Liver (tissue), 9 donors: Measurements from ENCODE around the gene NAMPT. TPM values are rescaled to one million over a fixed set of nuclear protein-coding genes. Genes with fewer than 3 reads are reported as not detected.
A peak's percentile ranks its signal among the peaks of the same experiment; 100 is the strongest.

Experiments
- DNase-seq: peaks from one replicate; pipeline ENCODE4 v3.0.0-alpha.2; 2017; ENCODE audit warnings: low spot score
- H3K27ac ChIP-seq, 2 donors: one replicate each; pipeline ENCODE4 v1.7.0; 2013; ENCODE audit warnings: inconsistent platforms in 2 of 2, low read length in 2 of 2, control low read depth in 1 of 2, low read depth in 1 of 2, mild to moderate bottlenecking in 1 of 2
- H3K27me3 ChIP-seq, 4 donors: one replicate each; pipeline versions ENCODE4 v1.6.1 to v1.7.0; 2013; ENCODE audit warnings: low read length in 3 of 4, inconsistent platforms in 1 of 4, mild to moderate bottlenecking in 1 of 4, moderate library complexity in 1 of 4; ENCODE audit not compliant: control insufficient read depth in 4 of 4, insufficient read depth in 4 of 4
- H3K36me3 ChIP-seq, 4 donors: one replicate each; pipeline versions ENCODE4 v1.6.1 to v1.7.0; 2013; ENCODE audit warnings: low read length in 3 of 4, mild to moderate bottlenecking in 3 of 4, low read depth in 1 of 4, moderate library complexity in 1 of 4; ENCODE audit not compliant: control insufficient read depth in 4 of 4, insufficient read depth in 3 of 4
- H3K4me1 ChIP-seq, 4 donors: one replicate each; pipeline versions ENCODE4 v1.6.1 to v1.7.0; 2013; ENCODE audit warnings: low read length in 3 of 4, mild to moderate bottlenecking in 3 of 4, moderate library complexity in 1 of 4; ENCODE audit not compliant: control insufficient read depth in 4 of 4, insufficient read depth in 4 of 4
- H3K4me3 ChIP-seq, 3 donors: one replicate each; pipeline versions ENCODE4 v1.6.1 to v1.7.0; 2013; ENCODE audit warnings: low read length in 3 of 3, control low read depth in 1 of 3, low read depth in 1 of 3, mild to moderate bottlenecking in 1 of 3
- H3K9ac ChIP-seq, 2 donors: one replicate each; pipeline ENCODE4 v1.7.0; 2013; ENCODE audit warnings: low read length in 2 of 2, mild to moderate bottlenecking in 2 of 2, moderate library complexity in 2 of 2, control low read depth in 1 of 2, low read depth in 1 of 2
- H3K9me3 ChIP-seq, 4 donors: one replicate each; pipeline versions ENCODE4 v1.6.1 to v1.7.0; 2013; ENCODE audit warnings: low read length in 3 of 4; ENCODE audit not compliant: control insufficient read depth in 4 of 4
- ATF3 ChIP-seq: IDR thresholded peaks from 2 replicates; pipeline ENCODE4 v1.6.1; 2016; ENCODE audit warnings: antibody characterized with exemption
- CTCF ChIP-seq: fragments of 150-350 bp; IDR thresholded peaks from 2 replicates; pipeline ENCODE4 v1.5.1; 2017; ENCODE audit warnings: improper control_type of control experiment, low read depth, low read length; ENCODE audit not compliant: missing input control
- EGR1 ChIP-seq, 2 donors: IDR thresholded peaks; 2 replicates each; pipeline ENCODE4 v1.6.1; 2016 to 2018; ENCODE audit warnings: antibody characterized with exemption in 2 of 2, low read depth in 2 of 2
- FOXA1 ChIP-seq: IDR thresholded peaks from 2 replicates; pipeline ENCODE4 v1.6.1; 2016; ENCODE audit warnings: antibody characterized with exemption
- FOXA2 ChIP-seq: IDR thresholded peaks from 2 replicates; pipeline ENCODE4 v1.6.1; 2016; ENCODE audit warnings: antibody characterized with exemption
- GABPA ChIP-seq, 2 donors: IDR thresholded peaks in 1 of 2; conservative IDR thresholded peaks in 1 of 2; 2 replicates each; pipeline ENCODE4 v1.6.1; 2016; ENCODE audit warnings: antibody characterized with exemption in 2 of 2, mild to moderate bottlenecking in 1 of 2, moderate library complexity in 1 of 2
- HNF4A ChIP-seq, 2 donors: conservative IDR thresholded peaks; 2 replicates each; pipeline ENCODE4 v1.6.1; 2016; ENCODE audit warnings: antibody characterized with exemption in 2 of 2, mild to moderate bottlenecking in 2 of 2
- HNF4G ChIP-seq: IDR thresholded peaks from 2 replicates; pipeline ENCODE4 v1.6.1; 2016; ENCODE audit warnings: antibody characterized with exemption
- JUND ChIP-seq, 2 donors: IDR thresholded peaks; 2 replicates each; pipeline ENCODE4 v1.6.1; 2016; ENCODE audit warnings: antibody characterized with exemption in 2 of 2
- MAX ChIP-seq: IDR thresholded peaks from 2 replicates; pipeline ENCODE4 v1.6.1; 2016; ENCODE audit warnings: antibody characterized with exemption
- NR2F2 ChIP-seq: IDR thresholded peaks from 2 replicates; pipeline ENCODE4 v1.6.1; 2016; ENCODE audit warnings: antibody characterized with exemption
- RAD21 ChIP-seq, 2 donors: IDR thresholded peaks; 2 replicates each; pipeline ENCODE4 v1.6.1; 2016; ENCODE audit warnings: antibody characterized with exemption in 2 of 2, mild to moderate bottlenecking in 2 of 2
- REST ChIP-seq: IDR thresholded peaks from 2 replicates; pipeline ENCODE4 v1.6.1; 2016; ENCODE audit warnings: antibody characterized with exemption, mild to moderate bottlenecking
- RXRA ChIP-seq, 2 donors: IDR thresholded peaks; 2 replicates each; pipeline ENCODE4 v1.6.1; 2017 to 2018; ENCODE audit warnings: antibody characterized with exemption in 2 of 2, mild to moderate bottlenecking in 1 of 2
- SP1 ChIP-seq: IDR thresholded peaks from 2 replicates; pipeline ENCODE4 v1.6.1; 2018; ENCODE audit warnings: antibody characterized with exemption, mild to moderate bottlenecking
- TAF1 ChIP-seq: conservative IDR thresholded peaks from 2 replicates; pipeline ENCODE4 v1.6.1; 2016; ENCODE audit warnings: antibody characterized with exemption, mild to moderate bottlenecking
- ZBTB33 ChIP-seq: IDR thresholded peaks from 2 replicates; pipeline ENCODE4 v1.6.1; 2016; ENCODE audit warnings: antibody characterized with exemption
- WGBS: extraction: QIAGEN DNeasy Blood & Tissue Kit; methylation state at CpG from one replicate; pipeline ENCODE4 v1.1.7; 2013; 5-methylcytosine and 5-hydroxymethylcytosine counted together
- polyA plus RNA-seq, 2 donors: library from polyadenylated mRNA; stranded (reverse) in 1 of 2; unstranded in 1 of 2; fragments of 200-250 nt in 1 of 2; fragments of >200 nt in 1 of 2; fragmentation: Nextera tagmentation in 1 of 2; extraction: Ambion mirVana in 1 of 2; gene quantifications; one replicate each; pipeline versions ENCODE4 v1.2.1 to v1.2.3, GENCODE V29; 2013 to 2015
- total RNA-seq, 2 donors: library from RNA; depleted of rRNA; stranded (reverse); fragments of >200 nt; gene quantifications; one replicate each; pipeline ENCODE4 v1.2.3, GENCODE V29; 2014
- donor health status: healthy.
- donor health status: healthy.
- donor health status: healthy.
- donor health status: healthy.
- donor health status: healthy.

Gene NAMPT
- total and polyA plus RNA-seq, 4 donors = 20.8 to 444 (median 160) TPM

- H3K27ac ChIP-seq = peak overlapping the region in 1 of 2 donors; percentile 20
- H3K36me3 ChIP-seq = peaks cover 7 to 91% (median 87%) of the 10 kb centered on the region in 4 donors
These were observed 22.4 kb downstream of the NAMPT start for GRCh38 chr7:106262221-106262881.

GRCh38 chr7:106260136-106260561 is 24.6 kb downstream of the NAMPT start:
- peaks cover 5 to 82% (median 70%) of the 10 kb centered on the region in 4 donors for H3K36me3 ChIP-seq
- no peak for TF ChIP-seq MAX
- TF ChIP-seq HNF4G = no peak
- TF ChIP-seq NR2F2 = no peak
- TF ChIP-seq CTCF = no peak
- no peak for TF ChIP-seq FOXA1
- no peak for TF ChIP-seq REST
- no peak for TF ChIP-seq GABPA (IDR thresholded peaks at IDR 0.05 in 1 of 2, conservative IDR thresholded peaks at IDR 0.05 in 1 of 2)
- TF ChIP-seq JUND (IDR thresholded peaks at IDR 0.05) = no peak
- TF ChIP-seq ATF3 = no peak
- no peak for TF ChIP-seq SP1
- TF ChIP-seq ZBTB33 = no peak
- no peak for TF ChIP-seq RAD21 (IDR thresholded peaks at IDR 0.05)
- TF ChIP-seq RXRA (IDR thresholded peaks at IDR 0.05) = no peak
- no peak for TF ChIP-seq HNF4A (conservative IDR thresholded peaks at IDR 0.05)
- TF ChIP-seq EGR1 (IDR thresholded peaks at IDR 0.05; ENCODE audit: low read depth in 2 of 2) = no peak
- no peak for TF ChIP-seq TAF1
- TF ChIP-seq FOXA2 = no peak
- WGBS = 86% methylated on average over 2 of the region's 2 CpGs
- peaks cover 0 to 20% (median 8%) of the 10 kb centered on the region in 4 donors for H3K4me1 ChIP-seq
- DNase-seq = no peak
- peak overlapping the region; percentile 3 to 49 for H3K27ac ChIP-seq
- no peaks in the 10 kb centered on the region for H3K9me3 ChIP-seq
- H3K27me3 ChIP-seq = no peaks in the 10 kb centered on the region
- no peak overlapping the region for H3K9ac ChIP-seq
- H3K4me3 ChIP-seq = no peak overlapping the region

More at GRCh38 chr7:106262221-106262881, 22.4 kb downstream of the NAMPT start:
- Histone ChIP-seq H3K4me3 (no peak overlapping the region), H3K9ac (no peak overlapping the region), H3K27me3 (no peaks in the 10 kb centered on the region), H3K9me3 (no peaks in the 10 kb centered on the region), H3K4me1 (peaks cover 0 to 6% (median 5%) of the 10 kb centered on the region in 4 donors)
- TF ChIP-seq JUND (IDR thresholded peaks at IDR 0.05) = peak in 1 of 2 donors; percentile 11
- TF ChIP-seq NR2F2 = no peak
- WGBS = 90% methylated on average over 2 of the region's 2 CpGs
- no peak for DNase-seq
